Nephron progenitor cell (in vitro differentiated cells): ENCODE results near the gene GOT2.

Source experiments
- DNase-seq: peaks from one replicate; pipeline ENCODE4 v3.0.0; 2021
- H3K27ac Mint-ChIP-seq: 2 replicates; pipeline ENCODE4 v1.8.0; 2021; ENCODE audit warnings: mild to moderate bottlenecking, moderate library complexity, mixed read lengths
- H3K27me3 Mint-ChIP-seq: 2 replicates; pipeline ENCODE4 v1.8.0; 2021; ENCODE audit warnings: mild to moderate bottlenecking, low read depth, mixed read lengths; ENCODE audit not compliant: poor library complexity
- H3K36me3 Mint-ChIP-seq: 2 replicates; pipeline ENCODE4 v1.8.0; 2021; ENCODE audit warnings: low read depth, mixed read lengths
- H3K4me1 Mint-ChIP-seq: 2 replicates; pipeline ENCODE4 v1.8.0; 2021; ENCODE audit warnings: mixed read lengths
- H3K4me3 Mint-ChIP-seq: 2 replicates; pipeline ENCODE4 v1.8.0; 2021; ENCODE audit warnings: mild to moderate bottlenecking, moderate library complexity, mixed read lengths
- H3K9me3 Mint-ChIP-seq: 2 replicates; pipeline ENCODE4 v1.8.0; 2021; ENCODE audit warnings: mild to moderate bottlenecking, moderate library complexity, mixed read lengths
- CTCF ChIP-seq: fragments of 200-600 bp; sonication (generic); IDR thresholded peaks from 2 replicates; pipeline ENCODE4 v1.5.0; 2021; ENCODE audit warnings: antibody characterized with exemption

Gene GOT2

GRCh38 chr16:58684001-58684353 lies 50.1 kb downstream of the GOT2 start:
- TF ChIP-seq CTCF = no peak
- Mint-ChIP-seq H3K27ac (no peak overlapping the region), H3K36me3 (peaks cover 4% of the 10 kb centered on the region), H3K9me3 (no peaks in the 10 kb centered on the region), H3K4me1 (peaks cover 18% of the 10 kb centered on the region), H3K4me3 (peak overlapping the region; percentile 90), H3K27me3 (peaks cover 21% of the 10 kb centered on the region)
- DNase-seq = no peak

GRCh38 chr16:58679763-58680162 lies 54.4 kb downstream of the GOT2 start:
- H3K27me3 Mint-ChIP-seq = peaks cover 3% of the 10 kb centered on the region
- H3K9me3 Mint-ChIP-seq = no peaks in the 10 kb centered on the region
- no peak overlapping the region for H3K4me3 Mint-ChIP-seq
- no peak for TF ChIP-seq CTCF
- H3K4me1 Mint-ChIP-seq = peaks cover 18% of the 10 kb centered on the region
- H3K36me3 Mint-ChIP-seq = peaks cover 13% of the 10 kb centered on the region
- DNase-seq = no peak
- no peak overlapping the region for H3K27ac Mint-ChIP-seq

GRCh38 chr16:58678716-58679115 lies 55.4 kb downstream of the GOT2 start:
- H3K9me3 Mint-ChIP-seq = no peaks in the 10 kb centered on the region
- peaks cover 3% of the 10 kb centered on the region for H3K27me3 Mint-ChIP-seq
- no peak overlapping the region for H3K27ac Mint-ChIP-seq
- peaks cover 14% of the 10 kb centered on the region for H3K4me1 Mint-ChIP-seq
- no peak overlapping the region for H3K4me3 Mint-ChIP-seq
- no peak for TF ChIP-seq CTCF
- no peak for DNase-seq
- peaks cover 13% of the 10 kb centered on the region for H3K36me3 Mint-ChIP-seq

GRCh38 chr16:58678269-58678668 lies 55.8 kb downstream of the GOT2 start:
- no peak overlapping the region for H3K4me3 Mint-ChIP-seq
- peaks cover 9% of the 10 kb centered on the region for H3K4me1 Mint-ChIP-seq
- no peak overlapping the region for H3K27ac Mint-ChIP-seq
- no peak for DNase-seq
- H3K9me3 Mint-ChIP-seq = no peaks in the 10 kb centered on the region
- peaks cover 3% of the 10 kb centered on the region for H3K27me3 Mint-ChIP-seq
- no peak for TF ChIP-seq CTCF
- H3K36me3 Mint-ChIP-seq = peaks cover 13% of the 10 kb centered on the region

GRCh38 chr16:58670946-58671583 lies 63.1 kb downstream of the GOT2 start:
- Mint-ChIP-seq H3K27me3 (peaks cover 3% of the 10 kb centered on the region), H3K36me3 (peaks cover 28% of the 10 kb centered on the region)

More at GRCh38 chr16:58670946-58671583, 63.1 kb downstream of the GOT2 start:
- no peak overlapping the region for H3K4me3 Mint-ChIP-seq
- no peaks in the 10 kb centered on the region for H3K4me1 Mint-ChIP-seq
- no peak for TF ChIP-seq CTCF
- H3K9me3 Mint-ChIP-seq = no peaks in the 10 kb centered on the region
- no peak for DNase-seq
- no peak overlapping the region for H3K27ac Mint-ChIP-seq
